Fibroblast of lung (primary cell): Measurements from ENCODE around the gene DUSP5.
"Not testable (repeated sequence)": the region's sequence is repeated elsewhere in the genome, so short reads cannot be mapped to it uniquely, and the experiment has no call there.

Experiments used
- EZH2 ChIP-seq: IDR thresholded peaks from 2 replicates; pipeline ENCODE4 v1.5.1; 2012; ENCODE audit warnings: low read length, control low read depth, mild to moderate bottlenecking; ENCODE audit errors: missing control alignments
- TF ChIP-seq, protein P1 (sequence below), 2 donors: IDR thresholded peaks in 1 of 2; conservative IDR thresholded peaks in 1 of 2; 1 replicate in 1 of 2; 2 replicates in 1 of 2; pipeline ENCODE4 v1.5.1; 2011 to 2012; ENCODE audit warnings: low read length in 2 of 2, control low read depth in 1 of 2, inconsistent platforms in 1 of 2, low read depth in 1 of 2, mild to moderate bottlenecking in 1 of 2

DNA sequence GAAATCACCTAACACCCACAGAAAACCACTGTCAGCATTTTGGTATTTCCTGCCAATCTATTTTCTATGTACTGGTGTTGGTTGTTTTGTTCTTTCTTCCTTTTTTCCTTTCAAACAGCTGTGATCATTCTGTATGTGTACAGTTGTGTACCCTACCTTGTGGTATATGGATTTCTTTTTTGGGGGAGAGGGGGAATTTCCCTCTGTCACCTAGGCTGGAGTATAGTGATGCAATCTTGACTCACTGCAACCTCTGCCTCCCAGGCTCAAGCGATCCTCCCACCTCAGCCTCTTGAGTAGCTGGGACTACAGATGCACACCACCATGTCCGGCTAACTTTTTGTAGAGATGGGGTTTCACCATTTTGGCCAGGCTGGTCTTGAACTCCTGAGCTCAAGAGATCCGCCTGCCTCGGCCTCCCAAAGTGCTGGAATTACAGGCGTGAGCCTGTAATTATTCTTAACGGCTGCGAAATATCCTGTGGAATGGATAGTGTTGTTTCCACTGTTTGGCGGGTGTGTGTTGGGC lies 31.4 kb downstream of the DUSP5 start:
- TF ChIP-seq, protein P1, sequence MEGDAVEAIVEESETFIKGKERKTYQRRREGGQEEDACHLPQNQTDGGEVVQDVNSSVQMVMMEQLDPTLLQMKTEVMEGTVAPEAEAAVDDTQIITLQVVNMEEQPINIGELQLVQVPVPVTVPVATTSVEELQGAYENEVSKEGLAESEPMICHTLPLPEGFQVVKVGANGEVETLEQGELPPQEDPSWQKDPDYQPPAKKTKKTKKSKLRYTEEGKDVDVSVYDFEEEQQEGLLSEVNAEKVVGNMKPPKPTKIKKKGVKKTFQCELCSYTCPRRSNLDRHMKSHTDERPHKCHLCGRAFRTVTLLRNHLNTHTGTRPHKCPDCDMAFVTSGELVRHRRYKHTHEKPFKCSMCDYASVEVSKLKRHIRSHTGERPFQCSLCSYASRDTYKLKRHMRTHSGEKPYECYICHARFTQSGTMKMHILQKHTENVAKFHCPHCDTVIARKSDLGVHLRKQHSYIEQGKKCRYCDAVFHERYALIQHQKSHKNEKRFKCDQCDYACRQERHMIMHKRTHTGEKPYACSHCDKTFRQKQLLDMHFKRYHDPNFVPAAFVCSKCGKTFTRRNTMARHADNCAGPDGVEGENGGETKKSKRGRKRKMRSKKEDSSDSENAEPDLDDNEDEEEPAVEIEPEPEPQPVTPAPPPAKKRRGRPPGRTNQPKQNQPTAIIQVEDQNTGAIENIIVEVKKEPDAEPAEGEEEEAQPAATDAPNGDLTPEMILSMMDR (conservative IDR thresholded peaks at IDR 0.05 in 1 of 2, IDR thresholded peaks at IDR 0.05 in 1 of 2; ENCODE audit: low read depth in 1 of 2, low read length in 2 of 2) = not testable (repeated sequence)
- TF ChIP-seq EZH2 = not testable (repeated sequence)
